Fibroblast of skin of abdomen (primary cell): ENCODE data around the gene MITF.

ENCODE experiments used
- DNase-seq: peaks from one replicate; pipeline ENCODE4 v3.0.0-alpha.2; 2013

MITF gene

DNA sequence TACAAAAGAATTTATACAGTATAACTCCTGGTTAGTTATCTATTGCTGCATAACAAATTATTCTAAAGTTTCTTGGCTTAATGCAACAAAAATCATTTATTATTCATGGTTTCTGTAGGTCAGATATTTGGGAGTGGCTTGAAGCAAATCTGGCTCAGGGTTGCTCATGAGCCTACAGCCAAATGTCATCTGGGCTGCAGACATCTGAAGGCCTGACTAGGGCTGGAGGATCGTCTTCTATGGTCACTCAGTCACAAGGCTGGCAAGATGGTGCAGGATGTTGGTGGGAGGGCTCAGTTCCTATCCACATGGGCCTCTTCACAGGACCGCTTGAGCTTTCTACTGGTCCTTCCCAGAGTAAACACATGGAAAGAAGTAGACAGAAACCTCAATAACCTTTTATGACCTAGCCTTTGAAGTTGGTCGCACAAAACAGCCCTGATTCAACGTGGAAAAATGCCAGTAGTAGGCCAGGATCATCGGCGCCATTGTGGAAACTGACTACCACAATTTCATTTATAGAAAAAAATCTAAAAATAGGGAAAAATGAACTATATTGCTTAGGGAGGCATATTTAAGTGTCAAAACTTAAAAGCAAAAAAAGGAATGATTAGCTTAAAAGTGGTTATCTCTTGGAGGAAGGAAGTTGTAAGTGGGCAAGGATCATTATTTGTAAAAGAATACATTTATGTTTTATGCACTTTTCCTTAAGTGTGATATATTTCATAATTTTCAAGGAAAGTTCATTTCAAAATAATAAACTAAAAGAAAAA lies 9.9 kb upstream of the MITF start:
- DNase-seq, result no peak

GRCh38 chr3:69731080-69731479 lies 8.2 kb upstream of the MITF start:
- no peak for DNase-seq

- no peak for DNase-seq
Observed at GRCh38 chr3:69735893-69736292, 3.4 kb upstream of the MITF start.

DNA sequence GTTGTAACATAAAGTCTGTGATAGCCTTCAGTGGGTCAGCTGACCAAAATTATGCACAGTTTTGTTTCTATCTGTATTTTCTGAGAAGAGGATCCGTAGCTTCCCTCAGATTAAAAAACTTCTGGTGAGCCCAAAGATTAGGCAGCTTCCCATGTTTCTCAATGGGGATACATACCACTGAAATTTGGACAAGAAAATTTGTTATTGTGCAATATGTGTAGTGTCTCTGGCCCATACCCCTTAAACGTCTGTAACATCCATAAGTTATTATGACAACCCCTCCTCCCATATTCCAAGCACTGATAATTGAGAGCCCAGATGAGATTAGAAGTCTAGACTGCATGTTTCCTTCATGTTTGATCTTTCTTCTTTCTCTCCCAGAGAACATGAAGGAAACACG lies 1.9 kb upstream of the MITF start:
- DNase-seq, result no peak

DNA sequence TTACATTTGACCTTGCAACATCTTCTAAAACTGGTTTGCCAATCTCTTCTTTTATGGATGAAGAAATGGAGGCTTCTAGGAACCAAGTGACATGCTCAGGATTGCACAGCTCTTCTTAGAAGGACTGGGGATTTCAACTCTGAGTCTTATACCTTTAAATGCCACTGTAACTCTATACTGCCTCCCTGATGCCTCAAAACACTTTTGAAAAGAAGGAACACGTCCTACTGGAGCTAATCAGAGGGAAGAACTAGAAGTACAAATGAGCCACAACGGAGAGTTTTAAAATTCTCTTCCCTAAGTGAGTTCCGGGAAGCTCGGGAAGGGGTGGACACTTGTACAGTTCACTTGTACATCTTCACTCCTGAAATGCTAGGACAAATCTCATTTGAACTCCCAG lies 949 bp upstream of the MITF start:
- DNase-seq, result no peak

- DNase-seq, result no peak
Observed at GRCh38 chr3:69738859-69739203, 433 bp upstream of the MITF start.

- DNase-seq, result no peak
Observed at GRCh38 chr3:69740103-69741021, 1.1 kb downstream of the MITF start.

DNA sequence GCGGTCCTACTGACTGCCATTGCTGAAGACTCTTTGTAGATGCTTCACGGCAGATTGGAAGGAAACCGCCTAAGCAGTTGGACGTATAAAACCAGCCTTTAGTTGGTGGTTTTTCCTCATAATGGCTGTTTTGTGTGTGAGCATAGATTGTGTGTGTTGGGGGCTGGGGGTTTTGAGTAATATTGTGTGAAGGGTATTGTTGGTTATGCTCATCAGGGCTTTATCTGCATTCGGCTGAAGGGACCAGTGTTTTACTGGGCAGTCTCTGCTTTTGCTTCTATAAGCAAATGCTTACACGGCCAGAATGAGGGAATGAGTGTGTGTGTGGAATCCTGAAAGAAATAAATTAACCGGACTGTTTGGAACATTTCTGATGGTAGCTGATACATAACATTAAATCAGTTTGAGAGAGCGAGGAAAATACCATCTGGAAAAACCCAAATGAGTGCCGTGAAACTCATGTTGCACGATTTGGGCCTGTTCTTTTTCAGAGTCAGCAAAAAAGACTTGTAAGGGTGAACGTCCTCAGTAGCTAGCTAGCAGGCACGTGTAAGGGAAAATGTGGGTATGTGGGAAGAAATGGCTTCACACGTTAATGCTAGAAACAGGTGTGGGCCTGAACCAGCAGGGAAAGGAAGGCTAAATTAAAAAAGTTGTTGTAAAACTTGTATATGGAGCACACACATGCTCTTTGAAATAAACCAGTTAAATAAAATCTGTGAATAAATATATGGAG lies 1.9 kb downstream of the MITF start:
- no peak for DNase-seq

GRCh38 chr3:69742391-69742790 lies 3.1 kb downstream of the MITF start:
- DNase-seq, result no peak

- no peak for DNase-seq
Observed at GRCh38 chr3:69743975-69744906, 5.0 kb downstream of the MITF start.

GRCh38 chr3:69745505-69745904 lies 6.2 kb downstream of the MITF start:
- no peak for DNase-seq

DNA sequence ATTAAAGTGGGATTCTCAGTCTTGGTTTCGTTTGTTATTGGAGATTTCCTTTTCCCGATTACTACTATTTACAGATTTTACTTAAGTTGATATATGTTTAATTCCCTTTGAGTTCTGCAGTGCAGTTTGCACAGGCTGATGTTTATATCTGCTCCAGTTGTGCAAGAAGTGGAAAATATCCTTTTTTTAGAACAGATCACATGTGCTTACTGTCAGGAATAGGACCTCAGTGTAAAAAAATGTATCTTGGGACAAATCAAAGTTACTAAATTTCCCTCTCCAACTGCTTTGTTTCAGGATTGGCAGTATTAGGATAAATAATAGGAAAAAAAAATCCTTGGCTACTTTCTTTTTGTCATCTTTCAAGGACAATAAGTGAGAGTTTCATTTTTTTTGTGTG lies 6.9 kb downstream of the MITF start:
- DNase-seq, result no peak

GRCh38 chr3:69747511-69748258 lies 8.4 kb downstream of the MITF start:
- DNase-seq, result no peak

DNA sequence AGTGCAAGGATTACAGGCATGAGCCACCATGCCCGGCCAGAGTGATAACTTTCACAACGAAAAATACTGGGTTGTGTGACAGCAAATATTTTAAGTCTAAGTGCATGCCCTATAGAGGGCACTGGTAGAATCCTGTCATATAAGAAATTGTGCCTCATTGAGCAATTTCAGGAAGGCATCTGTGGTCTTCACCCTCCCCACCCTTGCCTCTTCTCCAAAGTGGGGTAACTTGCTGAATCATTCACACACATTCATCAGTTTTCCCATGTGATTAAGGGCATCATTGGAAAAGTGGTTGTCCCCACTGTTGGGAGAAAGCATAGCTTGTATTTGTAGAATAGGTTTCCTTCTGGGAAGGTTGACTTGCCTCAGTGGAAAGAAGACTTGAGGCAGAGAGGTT lies 9.2 kb downstream of the MITF start:
- no peak for DNase-seq

DNA sequence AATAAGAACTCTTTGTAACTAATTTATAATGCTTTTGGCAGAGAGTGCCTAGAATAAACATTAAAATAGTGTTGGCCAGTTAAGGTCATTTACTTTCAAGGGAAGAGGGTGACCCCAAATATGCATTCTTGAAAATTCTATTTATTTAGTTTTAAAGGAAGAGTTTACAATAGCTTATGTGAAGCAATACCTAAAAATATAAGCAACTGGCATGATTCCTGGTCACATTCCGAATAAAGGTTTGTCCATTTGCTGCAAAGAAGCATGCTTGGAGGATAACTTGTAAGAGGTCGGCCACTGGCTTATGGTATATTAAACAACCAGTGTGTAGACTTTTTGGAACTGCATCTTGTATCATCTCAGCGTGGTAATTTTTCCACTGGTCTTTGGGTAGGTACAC lies 10.2 kb downstream of the MITF start:
- no peak for DNase-seq

- no peak for DNase-seq
Observed at GRCh38 chr3:69750549-69750948, 11.3 kb downstream of the MITF start.

GRCh38 chr3:69751074-69751476 lies 11.8 kb downstream of the MITF start:
- DNase-seq, result no peak

DNA sequence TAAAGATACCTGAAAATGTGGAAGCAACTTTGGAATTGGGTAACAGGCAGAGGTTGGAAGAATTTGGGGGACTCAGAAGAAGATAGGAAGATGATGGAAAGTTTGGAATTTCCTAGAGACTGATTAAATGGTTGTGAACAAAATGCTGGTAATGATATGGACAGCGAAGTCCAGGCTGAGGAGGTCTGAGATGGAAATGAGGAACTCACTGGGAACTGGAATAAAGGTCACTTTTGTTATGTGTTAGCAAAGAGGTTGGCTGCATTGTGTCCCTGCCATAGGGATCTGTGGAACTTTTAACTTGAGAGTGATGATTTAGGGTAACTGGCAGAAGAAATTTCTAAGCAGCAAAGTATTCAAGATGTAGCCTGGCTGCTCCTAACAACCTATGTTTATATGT lies 13.0 kb downstream of the MITF start:
- no peak for DNase-seq

- DNase-seq, result no peak
Observed at GRCh38 chr3:69753179-69753775, 14.0 kb downstream of the MITF start.

- DNase-seq, result no peak
Observed at GRCh38 chr3:69755795-69756194, 16.5 kb downstream of the MITF start.
